Esophagus squamous epithelium (tissue), 4 donors: ENCODE data around the gene SULT1C3.

Experiments
- POLR2A ChIP-seq, 4 donors: fragments of 450-650 bp; IDR thresholded peaks; one replicate each; pipeline ENCODE4 v1.6.1; 2017; ENCODE audit warnings: antibody characterized with exemption in 4 of 4, mild to moderate bottlenecking in 4 of 4, moderate library complexity in 3 of 4
- TF ChIP-seq, protein P1 (sequence below), 6 experiments: fragments of 450-650 bp in 4 of 6; fragments of 200-600 bp in 2 of 6; sonication (generic) in 2 of 6; IDR thresholded peaks; one replicate each; pipeline ENCODE4 v1.5.1; 2016 to 2019; ENCODE audit warnings: antibody characterized with exemption in 6 of 6, mild to moderate bottlenecking in 4 of 6, moderate library complexity in 4 of 6

DNA sequence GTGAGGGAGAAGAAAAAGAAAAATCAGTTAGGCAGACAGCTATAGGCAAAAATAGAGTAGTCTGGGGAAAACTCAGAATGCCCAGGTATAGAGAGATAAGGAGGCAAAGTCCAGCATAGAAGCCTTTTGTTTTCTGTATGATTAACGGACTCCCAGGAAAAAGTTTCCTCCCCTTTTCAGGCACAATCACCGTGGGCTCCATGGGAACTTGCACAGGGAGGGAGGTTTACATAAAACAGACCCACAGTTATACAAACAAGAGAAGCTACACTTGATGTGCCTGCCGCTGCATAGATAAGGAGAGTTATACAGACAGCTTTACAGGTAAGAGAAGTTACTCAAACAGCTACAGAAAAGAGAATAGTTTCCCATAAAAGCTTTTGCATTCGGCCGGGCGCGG, 39.2 kb upstream of the SULT1C3 start:
- TF ChIP-seq, protein P1, sequence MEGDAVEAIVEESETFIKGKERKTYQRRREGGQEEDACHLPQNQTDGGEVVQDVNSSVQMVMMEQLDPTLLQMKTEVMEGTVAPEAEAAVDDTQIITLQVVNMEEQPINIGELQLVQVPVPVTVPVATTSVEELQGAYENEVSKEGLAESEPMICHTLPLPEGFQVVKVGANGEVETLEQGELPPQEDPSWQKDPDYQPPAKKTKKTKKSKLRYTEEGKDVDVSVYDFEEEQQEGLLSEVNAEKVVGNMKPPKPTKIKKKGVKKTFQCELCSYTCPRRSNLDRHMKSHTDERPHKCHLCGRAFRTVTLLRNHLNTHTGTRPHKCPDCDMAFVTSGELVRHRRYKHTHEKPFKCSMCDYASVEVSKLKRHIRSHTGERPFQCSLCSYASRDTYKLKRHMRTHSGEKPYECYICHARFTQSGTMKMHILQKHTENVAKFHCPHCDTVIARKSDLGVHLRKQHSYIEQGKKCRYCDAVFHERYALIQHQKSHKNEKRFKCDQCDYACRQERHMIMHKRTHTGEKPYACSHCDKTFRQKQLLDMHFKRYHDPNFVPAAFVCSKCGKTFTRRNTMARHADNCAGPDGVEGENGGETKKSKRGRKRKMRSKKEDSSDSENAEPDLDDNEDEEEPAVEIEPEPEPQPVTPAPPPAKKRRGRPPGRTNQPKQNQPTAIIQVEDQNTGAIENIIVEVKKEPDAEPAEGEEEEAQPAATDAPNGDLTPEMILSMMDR (IDR thresholded peaks at IDR 0.05), result no peak
- no peak for TF ChIP-seq POLR2A (IDR thresholded peaks at IDR 0.05)
